ENCODE data around the gene KRT78. TPM values are rescaled to one million over a fixed set of nuclear protein-coding genes. Genes with fewer than 3 reads are reported as not detected.
"Not testable (repeated sequence)": the region's sequence is repeated elsewhere in the genome, so short reads cannot be mapped to it uniquely, and the experiment has no call there.

Gene KRT78
- total and polyA plus RNA-seq, 8 donors = 0.27 to 1.1 (median 0.45) TPM; not detected in 4

GRCh38 chr12:52857500-52857899 is 8.7 kb upstream of the KRT78 start:
- 80 to 93% methylated on average over 3 of the region's 3 CpGs for WGBS, 2 donors
- FAIRE-seq = no peak
- no peak for DNase-seq

GRCh38 chr12:52856787-52857186 is 8.0 kb upstream of the KRT78 start:
- H3K4me1 ChIP-seq = no peaks in the 10 kb centered on the region
- WGBS, 2 donors = 86 to 87% methylated on average over 3 of the region's 3 CpGs
- no peaks in the 10 kb centered on the region for H3K36me3 ChIP-seq
- no peak overlapping the region for H3K27ac ChIP-seq
- no peaks in the 10 kb centered on the region for H3K27me3 ChIP-seq
- TF ChIP-seq CTCF (IDR thresholded peaks at IDR 0.05) = no peak
- ATAC-seq = no peak
- no peak for FAIRE-seq
- H3K9me3 ChIP-seq = no peaks in the 10 kb centered on the region
- intact Hi-C loops (cut with DNase I) = no loop called here
- H3K4me3 ChIP-seq = no peak overlapping the region
- no peak for DNase-seq

More at GRCh38 chr12:52857500-52857899, 8.7 kb upstream of the KRT78 start:
- Histone ChIP-seq H3K27ac (no peak overlapping the region), H3K4me1 (no peaks in the 10 kb centered on the region), H3K4me3 (no peak overlapping the region), H3K9me3 (no peaks in the 10 kb centered on the region), H3K36me3 (no peaks in the 10 kb centered on the region), H3K27me3 (no peaks in the 10 kb centered on the region)
- ATAC-seq = no peak
- no peak for TF ChIP-seq CTCF (IDR thresholded peaks at IDR 0.05)
- intact Hi-C loops (cut with DNase I) = no loop called here

GRCh38 chr12:52856077-52856476 is 7.3 kb upstream of the KRT78 start:
- H3K27ac ChIP-seq; H3K36me3 ChIP-seq; DNase-seq; ATAC-seq; H3K4me3 ChIP-seq; H3K9me3 ChIP-seq; FAIRE-seq; H3K4me1 ChIP-seq; intact Hi-C loops (cut with DNase I); H3K27me3 ChIP-seq: not testable (repeated sequence)
- 89 to 92% methylated on average over 2 of the region's 2 CpGs for WGBS, 2 donors

- Histone ChIP-seq H3K9me3 (no peaks in the 10 kb centered on the region), H3K36me3 (no peaks in the 10 kb centered on the region), H3K4me1 (no peaks in the 10 kb centered on the region), H3K27me3 (no peaks in the 10 kb centered on the region), H3K4me3 (no peak overlapping the region), H3K27ac (no peak overlapping the region)
- ATAC-seq (no peak), FAIRE-seq (no peak), DNase-seq (no peak)
- TF ChIP-seq CTCF (IDR thresholded peaks at IDR 0.05) = no peak
- intact Hi-C loops (cut with DNase I) = no loop called here
Measured at GRCh38 chr12:52851787-52852186, 3.0 kb upstream of the KRT78 start.

- FAIRE-seq (no peak), DNase-seq (no peak), ATAC-seq (no peak)
- Histone ChIP-seq H3K4me1 (no peaks in the 10 kb centered on the region), H3K4me3 (no peak overlapping the region), H3K27me3 (no peaks in the 10 kb centered on the region), H3K9me3 (no peaks in the 10 kb centered on the region), H3K27ac (no peak overlapping the region), H3K36me3 (no peaks in the 10 kb centered on the region)
- intact Hi-C loops (cut with DNase I) = no loop called here
- no peak for TF ChIP-seq CTCF (IDR thresholded peaks at IDR 0.05)
- 83 to 87% methylated on average over 5 of the region's 5 CpGs for WGBS, 2 donors
Measured at GRCh38 chr12:52850681-52851080, 1.9 kb upstream of the KRT78 start.

- no peak for FAIRE-seq
- WGBS, 2 donors = 79 to 86% methylated on average over 6 of the region's 6 CpGs
- DNase-seq = no peak
- Histone ChIP-seq H3K4me1 (no peaks in the 10 kb centered on the region), H3K4me3 (no peak overlapping the region), H3K9me3 (no peaks in the 10 kb centered on the region), H3K27ac (no peak overlapping the region), H3K27me3 (no peaks in the 10 kb centered on the region), H3K36me3 (no peaks in the 10 kb centered on the region)
- ATAC-seq = no peak
- TF ChIP-seq CTCF (IDR thresholded peaks at IDR 0.05) = no peak
- intact Hi-C loops (cut with DNase I) = no loop called here
Measured at GRCh38 chr12:52849511-52849910, 717 bp upstream of the KRT78 start.

Measured in pancreas (tissue), 10 donors.